Measurements from ENCODE around the gene KIZ.

The KIZ gene

GRCh38 chr20:21286775-21287174 lies 160.9 kb downstream of the KIZ start:
- no peak for TF ChIP-seq CTCF (IDR thresholded peaks at IDR 0.05; ENCODE audit: borderline replicate concordance, insufficient read depth, low read depth, low read length)
- no peak overlapping the region for H3K4me3 ChIP-seq (ENCODE audit: low read depth, low read length)

GRCh38 chr20:21288587-21289370 lies 162.9 kb downstream of the KIZ start:
- no peak overlapping the region for H3K4me3 ChIP-seq (ENCODE audit: low read depth, low read length)
- no peak for TF ChIP-seq CTCF (IDR thresholded peaks at IDR 0.05; ENCODE audit: borderline replicate concordance, insufficient read depth, low read depth, low read length)

GRCh38 chr20:21289651-21290050 lies 163.8 kb downstream of the KIZ start:
- no peak overlapping the region for H3K4me3 ChIP-seq (ENCODE audit: low read depth, low read length)
- no peak for TF ChIP-seq CTCF (IDR thresholded peaks at IDR 0.05; ENCODE audit: borderline replicate concordance, insufficient read depth, low read depth, low read length)

GRCh38 chr20:21291026-21291425 lies 165.1 kb downstream of the KIZ start:
- H3K4me3 ChIP-seq (ENCODE audit: low read depth, low read length) = no peak overlapping the region
- TF ChIP-seq CTCF (IDR thresholded peaks at IDR 0.05; ENCODE audit: borderline replicate concordance, insufficient read depth, low read depth, low read length) = no peak

- H3K4me3 ChIP-seq (ENCODE audit: low read depth, low read length) = no peak overlapping the region
- TF ChIP-seq CTCF (IDR thresholded peaks at IDR 0.05; ENCODE audit: borderline replicate concordance, insufficient read depth, low read depth, low read length) = no peak
Measured at GRCh38 chr20:21294755-21295154, 168.9 kb downstream of the KIZ start.

Data from GM12875 (cell line).